Left renal cortex interstitium (tissue), 4 donors: Measurements from ENCODE around the gene CDK18. TPM values are rescaled to one million over a fixed set of nuclear protein-coding genes. Genes with fewer than 3 reads are reported as not detected.

Source experiments
- DNase-seq, 4 donors: peaks; one replicate each; pipeline ENCODE4 v3.0.0-alpha.2; 2013; ENCODE audit warnings: low read depth in 4 of 4, low spot score in 2 of 4, missing footprints in 1 of 4
- polyA plus RNA-seq, 4 donors: library from polyadenylated mRNA; unstranded; fragments of 120-200 nt; gene quantifications; one replicate each; pipeline ENCODE4 v1.2.1, GENCODE V29; 2013; ENCODE audit not compliant: insufficient read length in 4 of 4

The CDK18 gene
- polyA plus RNA-seq, 4 donors: 18.9 to 39.5 (median 29.7) TPM

DNA sequence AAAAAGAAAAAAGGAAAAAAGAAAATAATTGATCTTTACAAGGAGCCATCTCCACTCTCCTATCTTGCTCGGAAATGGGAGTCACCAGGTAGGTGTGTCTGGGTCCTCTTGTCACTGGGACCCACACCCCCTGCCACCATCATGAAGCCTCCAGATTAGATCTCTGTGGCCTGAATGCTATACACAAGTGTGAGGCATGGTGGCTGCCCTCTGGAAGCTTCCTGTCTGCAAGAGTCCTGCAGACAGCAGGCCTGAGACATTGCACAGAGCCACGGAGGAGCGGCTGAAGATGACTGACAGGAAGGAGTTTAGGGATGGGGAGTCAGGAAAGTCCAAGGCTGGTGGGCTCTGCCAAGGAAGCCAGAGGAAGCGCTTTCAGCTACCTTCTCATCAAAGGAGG lies 16.2 kb downstream of the CDK18 start:
- no peak for DNase-seq

DNA sequence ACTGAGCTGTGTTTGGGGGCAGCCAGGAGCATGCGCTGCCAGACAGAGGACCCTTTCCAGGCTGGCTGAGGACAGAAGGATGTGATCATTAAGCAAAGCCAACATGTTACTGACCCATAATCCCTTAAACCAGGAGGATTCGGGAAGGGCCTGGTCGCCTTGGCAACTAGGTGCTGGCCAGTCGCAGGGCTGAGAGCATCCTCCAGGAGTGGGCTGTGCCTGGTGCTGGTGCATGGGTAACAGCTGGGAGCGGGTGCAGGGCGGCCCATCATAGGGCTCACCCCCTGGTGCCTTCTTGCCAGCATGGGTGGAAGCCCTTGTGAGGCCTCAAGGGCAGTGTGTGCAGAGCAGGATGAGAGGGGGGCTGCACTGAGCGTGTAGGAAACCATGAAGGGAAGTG lies 17.2 kb downstream of the CDK18 start:
- no peak for DNase-seq

DNA sequence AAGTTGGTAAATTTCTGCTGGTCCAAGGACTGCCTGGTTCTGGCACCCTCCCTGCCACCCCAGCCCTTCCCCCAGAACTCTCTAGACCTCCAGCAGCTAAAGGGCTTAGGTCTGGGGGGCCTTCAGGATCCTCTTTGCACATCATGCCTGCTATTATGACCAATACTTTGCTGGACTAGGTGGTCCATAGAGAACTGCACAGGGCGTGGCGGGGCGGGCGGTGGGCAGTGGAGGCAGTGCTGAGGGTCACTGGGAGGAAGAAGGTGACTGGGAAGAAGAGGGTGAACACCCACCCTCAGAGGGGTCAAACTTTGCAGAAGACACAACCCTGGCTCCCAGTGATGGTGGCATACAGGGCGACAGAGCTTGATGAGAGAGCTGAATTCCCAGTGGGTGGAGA lies 18.2 kb downstream of the CDK18 start:
- no peak for DNase-seq

GRCh38 chr1:205523261-205523890 lies 18.9 kb downstream of the CDK18 start:
- no peak for DNase-seq

DNA sequence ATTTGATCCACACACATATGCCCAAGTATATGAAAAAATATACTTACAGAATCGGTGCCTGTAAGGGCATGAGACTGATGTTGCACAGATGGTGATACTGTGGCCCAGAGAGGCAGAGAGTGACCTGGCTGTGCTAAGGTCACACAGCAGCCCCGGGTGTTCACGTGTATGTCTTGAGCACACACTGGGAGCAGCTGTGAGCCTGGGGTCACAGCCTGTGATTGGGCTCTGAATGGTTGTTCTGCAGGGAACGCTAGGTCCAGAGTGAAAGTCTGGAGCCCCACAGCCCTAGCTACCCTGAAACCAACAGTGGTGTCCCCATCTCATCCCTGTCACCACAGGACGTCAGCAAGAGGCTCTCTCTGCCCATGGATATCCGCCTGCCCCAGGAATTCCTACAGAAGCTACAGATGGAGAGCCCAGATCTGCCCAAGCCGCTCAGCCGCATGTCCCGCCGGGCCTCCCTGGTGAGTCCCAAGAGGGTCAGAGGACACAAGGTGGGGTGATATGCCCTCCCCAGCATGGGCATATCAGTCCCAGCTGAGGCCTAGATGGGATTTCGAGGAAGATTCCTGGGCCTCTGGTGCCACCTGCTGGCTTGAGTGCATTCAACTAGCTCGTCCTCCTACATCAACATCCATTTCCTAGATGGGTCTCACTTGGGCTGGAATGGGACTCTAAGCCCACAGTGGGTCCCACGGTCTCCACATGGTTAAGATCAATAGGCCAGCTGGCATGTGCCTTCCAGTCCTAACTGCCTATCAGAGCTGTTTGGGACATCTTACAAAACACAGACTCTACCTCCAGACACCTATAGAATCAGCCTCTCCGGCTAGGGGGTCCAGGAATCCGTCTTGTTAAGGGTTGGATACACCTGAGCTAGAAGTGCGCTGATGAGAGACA lies 19.7 kb downstream of the CDK18 start:
- DNase-seq: no peak

- no peak for DNase-seq
Measured at GRCh38 chr1:205524794-205525101, 20.3 kb downstream of the CDK18 start.

DNA sequence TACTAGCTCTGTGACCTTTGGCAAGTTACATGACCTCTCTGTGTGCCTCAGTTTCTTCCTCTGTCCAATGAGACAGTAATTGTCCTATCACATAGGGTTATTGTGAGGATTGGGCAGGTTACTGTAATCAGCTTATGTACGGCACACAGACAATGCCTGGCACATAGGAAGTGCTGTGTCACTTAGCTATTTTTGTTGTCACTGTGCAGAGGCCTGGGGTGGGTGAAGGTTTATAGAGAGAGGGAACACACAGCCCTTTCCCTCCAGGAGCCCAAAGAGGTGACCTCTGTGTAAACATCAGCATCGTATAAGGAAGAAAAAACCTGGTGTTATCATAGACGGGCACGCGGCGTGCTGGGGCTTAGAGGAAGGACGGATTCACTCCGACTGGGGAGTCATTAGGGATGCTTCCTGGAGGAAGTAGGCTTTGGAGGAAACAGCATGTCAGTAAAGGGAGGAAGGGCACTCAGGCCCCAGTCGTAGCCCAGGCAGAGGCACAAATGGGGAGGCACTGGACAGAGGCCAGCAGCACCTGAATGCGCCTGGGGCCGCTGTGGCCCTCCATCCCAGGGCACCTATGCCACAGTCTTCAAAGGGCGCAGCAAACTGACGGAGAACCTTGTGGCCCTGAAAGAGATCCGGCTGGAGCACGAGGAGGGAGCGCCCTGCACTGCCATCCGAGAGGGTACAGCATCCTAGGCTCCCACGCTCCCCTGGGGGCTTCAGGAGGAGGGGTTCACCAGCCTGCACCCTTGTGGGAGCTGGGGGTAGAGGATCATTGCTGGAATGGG lies 21.2 kb downstream of the CDK18 start:
- no peak for DNase-seq

DNA sequence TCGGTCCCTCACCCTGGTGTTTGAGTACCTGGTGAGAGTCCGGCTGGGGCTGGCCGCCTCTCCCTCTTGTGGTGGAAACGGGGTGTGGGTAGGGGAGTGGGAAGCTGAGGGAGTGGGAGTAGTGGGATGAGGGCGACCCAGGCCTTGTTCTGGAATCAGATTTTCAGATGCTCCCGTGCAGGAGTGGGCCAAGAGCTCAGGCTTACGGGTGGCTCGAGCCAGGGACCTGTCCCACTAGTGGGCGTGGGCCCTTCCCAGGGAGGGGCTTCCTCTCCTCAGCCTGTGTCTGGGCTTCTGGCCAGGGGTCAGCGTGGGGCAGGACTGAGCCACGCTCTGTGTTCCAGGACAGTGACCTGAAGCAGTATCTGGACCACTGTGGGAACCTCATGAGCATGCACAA lies 22.0 kb downstream of the CDK18 start:
- no peak for DNase-seq

- no peak for DNase-seq
Measured at GRCh38 chr1:205527931-205528330, 23.5 kb downstream of the CDK18 start.

- no peak for DNase-seq
Measured at GRCh38 chr1:205528446-205528886, 24.0 kb downstream of the CDK18 start.

- no peak for DNase-seq
Measured at GRCh38 chr1:205528887-205529825, 24.7 kb downstream of the CDK18 start.

DNA sequence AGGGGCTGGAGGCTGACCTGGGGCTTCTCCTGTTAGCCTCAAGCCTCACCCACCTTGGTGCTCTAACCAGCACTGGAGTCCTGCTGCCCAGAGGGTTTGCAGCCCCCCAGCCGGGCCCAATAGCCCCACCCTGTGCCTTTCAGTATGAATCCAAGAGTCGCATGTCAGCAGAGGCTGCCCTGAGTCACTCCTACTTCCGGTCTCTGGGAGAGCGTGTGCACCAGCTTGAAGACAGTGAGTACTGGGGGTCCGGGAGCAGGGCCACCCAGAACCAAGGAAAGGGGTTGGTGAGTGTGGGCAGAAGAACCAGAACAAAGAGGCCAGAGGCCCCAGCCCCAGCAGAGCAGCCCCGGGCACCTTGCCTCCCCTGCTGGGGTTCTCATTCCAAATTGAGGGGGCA lies 25.6 kb downstream of the CDK18 start:
- no peak for DNase-seq

DNA sequence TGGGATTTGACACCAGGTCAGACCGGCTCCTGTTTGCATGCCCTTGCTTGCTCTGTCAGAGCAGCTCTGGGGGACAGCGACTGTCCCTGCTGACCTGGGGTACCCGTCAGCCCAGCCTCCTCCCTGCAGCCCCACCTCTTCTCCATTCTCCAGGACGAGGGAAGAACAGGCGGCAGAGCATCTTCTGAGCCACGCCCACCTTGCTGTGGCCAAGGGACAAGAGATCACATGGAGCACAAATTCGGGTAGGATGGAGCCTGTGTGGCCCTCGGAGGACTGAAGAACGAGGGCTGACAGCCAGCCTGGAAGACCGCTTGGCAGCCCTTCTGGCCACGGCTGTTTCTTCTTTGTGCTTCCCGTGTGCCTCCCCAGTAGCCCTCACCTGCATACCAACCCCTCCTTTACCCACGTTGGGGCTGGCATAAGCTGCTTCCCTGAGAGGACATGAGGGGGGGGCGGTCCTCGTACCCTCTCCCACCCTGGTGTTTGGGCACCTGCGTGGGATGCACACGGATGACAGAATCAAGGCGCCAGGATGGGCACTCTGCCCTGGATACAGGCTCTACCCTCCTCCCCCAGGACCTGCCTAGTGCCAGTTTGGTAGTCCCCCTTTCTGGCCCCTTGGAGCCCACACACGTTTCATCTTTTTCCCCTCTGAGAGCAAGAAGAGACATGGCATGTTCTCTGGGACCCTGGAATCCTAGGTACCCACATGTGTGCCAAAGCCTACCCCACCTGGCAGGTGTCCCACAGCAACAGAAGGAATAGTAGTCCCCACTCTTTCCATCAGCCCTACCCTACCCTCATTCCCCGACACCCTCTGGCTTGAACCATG lies 26.9 kb downstream of the CDK18 start:
- DNase-seq: no peak

DNA sequence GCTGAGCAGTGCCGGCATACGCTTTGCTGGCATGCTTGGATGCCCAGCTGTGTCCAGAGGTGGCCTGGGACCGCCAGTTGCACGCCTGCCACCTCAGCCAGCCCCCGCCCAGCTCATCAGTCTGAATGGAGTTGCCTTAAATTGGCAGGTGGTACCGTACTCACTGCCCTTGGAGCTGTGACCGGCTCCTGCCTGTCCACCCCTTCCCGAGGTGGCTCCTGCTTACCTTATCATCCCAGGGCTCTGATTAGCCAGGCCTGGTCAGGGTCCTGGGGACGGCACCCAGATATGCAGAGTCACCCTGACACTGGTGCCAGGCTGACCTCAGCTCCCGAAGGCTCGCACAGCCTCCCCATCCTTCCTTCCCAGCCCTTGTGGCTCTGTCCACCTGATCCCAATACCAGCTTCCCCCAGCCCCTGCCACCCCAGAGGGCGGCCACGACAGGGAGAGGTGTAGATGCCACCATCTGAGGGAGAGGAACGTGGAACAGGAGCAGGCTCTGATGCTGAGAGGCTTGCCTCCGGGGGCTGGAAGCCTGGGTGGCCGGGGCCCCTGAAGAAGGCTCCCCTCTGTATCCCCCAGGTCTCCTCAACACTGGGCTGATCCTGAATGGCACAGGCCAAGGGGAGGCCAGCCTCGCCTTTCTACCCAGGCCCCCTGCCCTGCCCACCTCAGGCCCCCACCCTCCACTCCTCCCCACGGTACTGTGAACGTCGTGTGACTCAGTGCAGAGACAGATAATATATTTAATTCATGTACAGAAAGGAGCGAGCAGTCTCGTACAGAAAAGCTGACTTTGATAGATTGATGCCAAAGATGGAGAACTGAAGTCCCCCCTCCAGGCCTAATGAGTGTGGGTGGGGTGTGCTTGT lies 27.8 kb downstream of the CDK18 start:
- DNase-seq: no peak

GRCh38 chr1:205532996-205533735 lies 28.7 kb downstream of the CDK18 start:
- no peak for DNase-seq

GRCh38 chr1:205533748-205534443 lies 29.4 kb downstream of the CDK18 start:
- no peak for DNase-seq

DNA sequence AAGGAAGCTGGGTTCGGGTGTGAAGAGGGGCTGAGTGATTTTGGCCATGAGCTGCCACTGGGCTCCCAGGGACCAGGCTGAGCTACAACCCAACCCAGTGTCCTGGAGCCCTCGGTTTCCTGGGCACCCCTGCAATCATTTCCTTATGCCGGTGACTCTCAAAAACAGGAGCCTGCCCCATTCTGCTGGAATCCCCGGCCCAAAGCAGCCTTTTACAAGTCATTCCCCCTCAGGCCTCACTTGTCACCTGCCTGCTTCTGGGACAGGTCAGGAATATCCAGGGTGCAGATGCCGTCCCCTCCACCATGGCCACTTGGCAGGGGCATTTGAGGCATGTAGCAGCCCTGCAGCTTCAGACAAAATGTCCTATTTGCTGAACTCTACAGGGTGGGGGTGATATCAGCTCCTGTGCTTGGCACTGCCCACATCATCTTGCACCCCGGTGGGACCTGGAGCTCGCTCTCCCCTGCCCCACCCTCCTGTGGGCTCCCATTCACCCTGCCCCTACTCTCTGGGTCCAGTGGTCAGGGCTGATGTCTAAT lies 30.0 kb downstream of the CDK18 start:
- no peak for DNase-seq
